Suprapubic skin (tissue), 4 donors: Measurements from ENCODE around the gene MED12L.

Source experiments
- POLR2A ChIP-seq, 2 donors: fragments of 450-650 bp; IDR thresholded peaks; one replicate each; pipeline ENCODE4 v1.6.1; 2017; ENCODE audit warnings: antibody characterized with exemption in 2 of 2, mild to moderate bottlenecking in 2 of 2, moderate library complexity in 2 of 2
- POLR2AphosphoS5 ChIP-seq, 3 donors: sonication (generic); formaldehyde crosslinking; IDR thresholded peaks; one replicate each; pipeline ENCODE4 v1.6.1; 2017; ENCODE audit warnings: antibody characterized with exemption in 3 of 3
- TF ChIP-seq, protein P1 (sequence below), 2 donors: fragments of 200-600 bp in 1 of 2; fragments of 450-650 bp in 1 of 2; sonication (generic) in 1 of 2; IDR thresholded peaks; one replicate each; pipeline ENCODE4 v1.5.1; 2016 to 2019; ENCODE audit warnings: antibody characterized with exemption in 2 of 2, mild to moderate bottlenecking in 1 of 2, moderate library complexity in 1 of 2

DNA sequence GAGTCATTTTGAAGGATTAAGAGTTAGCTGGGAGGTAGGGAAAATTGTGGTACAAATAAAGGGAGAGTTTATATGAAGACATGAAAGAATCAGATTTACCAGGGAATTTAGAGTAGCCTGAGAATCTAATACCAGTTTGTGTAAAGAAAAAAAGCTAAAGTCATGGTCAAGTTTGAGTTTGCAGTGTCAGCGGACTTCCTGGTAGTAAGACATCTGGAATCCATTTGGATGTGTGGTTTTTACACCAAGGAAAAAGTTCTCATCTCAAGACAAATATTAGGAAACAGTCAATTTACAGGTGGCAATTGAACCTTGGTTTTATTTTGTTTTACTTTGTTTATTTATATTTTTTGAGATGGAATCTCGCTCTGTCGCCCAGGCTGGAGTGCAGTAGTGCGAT is 300.6 kb downstream of the MED12L start:
- TF ChIP-seq POLR2AphosphoS5 (IDR thresholded peaks at IDR 0.05) = no peak
- TF ChIP-seq POLR2A (IDR thresholded peaks at IDR 0.05) = no peak
- TF ChIP-seq, protein P1, sequence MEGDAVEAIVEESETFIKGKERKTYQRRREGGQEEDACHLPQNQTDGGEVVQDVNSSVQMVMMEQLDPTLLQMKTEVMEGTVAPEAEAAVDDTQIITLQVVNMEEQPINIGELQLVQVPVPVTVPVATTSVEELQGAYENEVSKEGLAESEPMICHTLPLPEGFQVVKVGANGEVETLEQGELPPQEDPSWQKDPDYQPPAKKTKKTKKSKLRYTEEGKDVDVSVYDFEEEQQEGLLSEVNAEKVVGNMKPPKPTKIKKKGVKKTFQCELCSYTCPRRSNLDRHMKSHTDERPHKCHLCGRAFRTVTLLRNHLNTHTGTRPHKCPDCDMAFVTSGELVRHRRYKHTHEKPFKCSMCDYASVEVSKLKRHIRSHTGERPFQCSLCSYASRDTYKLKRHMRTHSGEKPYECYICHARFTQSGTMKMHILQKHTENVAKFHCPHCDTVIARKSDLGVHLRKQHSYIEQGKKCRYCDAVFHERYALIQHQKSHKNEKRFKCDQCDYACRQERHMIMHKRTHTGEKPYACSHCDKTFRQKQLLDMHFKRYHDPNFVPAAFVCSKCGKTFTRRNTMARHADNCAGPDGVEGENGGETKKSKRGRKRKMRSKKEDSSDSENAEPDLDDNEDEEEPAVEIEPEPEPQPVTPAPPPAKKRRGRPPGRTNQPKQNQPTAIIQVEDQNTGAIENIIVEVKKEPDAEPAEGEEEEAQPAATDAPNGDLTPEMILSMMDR (IDR thresholded peaks at IDR 0.05) = no peak
